SU-DHL-6 (cell line): ENCODE measurements around the gene CDHR4.

Source experiments
- CTCF ChIP-seq: fragments of 200-600 bp; sonication (generic); IDR thresholded peaks from one replicate; pipeline ENCODE4 v1.5.1; 2017; ENCODE audit warnings: antibody characterized with exemption, mild to moderate bottlenecking, low read length, moderate library complexity; ENCODE audit not compliant: insufficient read depth, poor library complexity, severe bottlenecking
- EZH2phosphoT487 ChIP-seq: fragments of 200-600 bp; sonication (generic), shearing (Covaris generic); conservative IDR thresholded peaks from 2 replicates; pipeline ENCODE4 v1.6.1; 2018; ENCODE audit warnings: mild to moderate bottlenecking, antibody characterized with exemption, low read length, moderate library complexity, mixed read lengths

- TF ChIP-seq EZH2phosphoT487 (no peak), CTCF (no peak)
Observed at GRCh38 chr3:49845694-49846093, 46.0 kb upstream of the CDHR4 start.
